CD4-positive, CD25-positive, alpha-beta regulatory T cell (primary cell): ENCODE data around the gene CD34. TPM values are rescaled to one million over a fixed set of nuclear protein-coding genes. Genes with fewer than 3 reads are reported as not detected.

Source experiments
- ATAC-seq, 2 donors: fragments of 150-1000 bp; cut with Tn5 transposase; one replicate each; pipeline ENCODE4 v1.10.0; 2021; ENCODE audit warnings: low read depth in 2 of 2, moderate number of reproducible peaks in 2 of 2, moderate library complexity in 1 of 2
- DNase-seq, 3 donors: peaks; one replicate each; pipeline versions ENCODE4 v3.0.0 to v3.0.0-alpha.2; 2012 to 2022; ENCODE audit warnings: mixed read lengths in 1 of 3
- H3K27ac ChIP-seq: one replicate; pipeline ENCODE4 v1.7.0; 2013; ENCODE audit warnings: mild to moderate bottlenecking, low read length; ENCODE audit not compliant: insufficient read depth, poor library complexity, severe bottlenecking
- H3K27me3 ChIP-seq: one replicate; pipeline ENCODE4 v1.7.0; 2013; ENCODE audit warnings: low read length; ENCODE audit not compliant: control insufficient read depth, insufficient read depth
- H3K36me3 ChIP-seq: one replicate; pipeline ENCODE4 v1.7.0; 2013; ENCODE audit warnings: mild to moderate bottlenecking, low read length, moderate library complexity; ENCODE audit not compliant: control insufficient read depth, insufficient read depth
- H3K4me1 ChIP-seq: 2 replicates; pipeline ENCODE4 v1.7.0; 2013; ENCODE audit warnings: mild to moderate bottlenecking, low read length; ENCODE audit not compliant: insufficient read depth, control insufficient read depth, poor library complexity, severe bottlenecking
- H3K4me3 ChIP-seq: one replicate; pipeline ENCODE4 v1.7.0; 2013; ENCODE audit warnings: low read depth, mild to moderate bottlenecking, low read length, moderate library complexity
- H3K9me3 ChIP-seq, 2 experiments: 1 replicate in 1 of 2; 2 replicates in 1 of 2; pipeline ENCODE4 v1.7.0; 2013; ENCODE audit warnings: low read length in 2 of 2, mild to moderate bottlenecking in 1 of 2, moderate library complexity in 1 of 2; ENCODE audit not compliant: control insufficient read depth in 2 of 2
- H3K27ac Mint-ChIP-seq, 3 donors: one replicate each; pipeline ENCODE4 v1.8.0; 2020 to 2022; ENCODE audit warnings: mild to moderate bottlenecking in 3 of 3, mixed read lengths in 3 of 3, moderate library complexity in 2 of 3
- H3K27me3 Mint-ChIP-seq: one replicate; pipeline ENCODE4 v1.8.0; 2022; ENCODE audit warnings: mild to moderate bottlenecking, mixed read lengths
- H3K36me3 Mint-ChIP-seq: one replicate; pipeline ENCODE4 v1.8.0; 2020; ENCODE audit warnings: mixed read lengths
- H3K4me1 Mint-ChIP-seq, 4 donors: one replicate each; pipeline ENCODE4 v1.8.0; 2020 to 2022; ENCODE audit warnings: mixed read lengths in 4 of 4, mild to moderate bottlenecking in 1 of 4
- H3K4me3 Mint-ChIP-seq, 4 donors: one replicate each; pipeline ENCODE4 v1.8.0; 2020 to 2022; ENCODE audit warnings: mild to moderate bottlenecking in 4 of 4, mixed read lengths in 4 of 4, moderate library complexity in 3 of 4
- H3K9me3 Mint-ChIP-seq, 7 donors: one replicate each; pipeline ENCODE4 v1.8.0; 2020 to 2022; ENCODE audit warnings: mixed read lengths in 7 of 7, mild to moderate bottlenecking in 3 of 7, moderate library complexity in 2 of 7
- polyA plus RNA-seq, 4 donors: library from polyadenylated mRNA; unstranded; fragments of 300-500 nt; fragmentation: Illumina TruSeq; gene quantifications; one replicate each; pipeline ENCODE4 v1.2.3, GENCODE V29; 2021
- total RNA-seq: library from RNA; stranded (reverse); gene quantifications from one replicate; pipeline ENCODE4 v1.2.3, GENCODE V29; 2022

The CD34 gene
- total and polyA plus RNA-seq, 5 donors from 2014 or later: 0.02 to 1.9 TPM; not detected in 3

DNA sequence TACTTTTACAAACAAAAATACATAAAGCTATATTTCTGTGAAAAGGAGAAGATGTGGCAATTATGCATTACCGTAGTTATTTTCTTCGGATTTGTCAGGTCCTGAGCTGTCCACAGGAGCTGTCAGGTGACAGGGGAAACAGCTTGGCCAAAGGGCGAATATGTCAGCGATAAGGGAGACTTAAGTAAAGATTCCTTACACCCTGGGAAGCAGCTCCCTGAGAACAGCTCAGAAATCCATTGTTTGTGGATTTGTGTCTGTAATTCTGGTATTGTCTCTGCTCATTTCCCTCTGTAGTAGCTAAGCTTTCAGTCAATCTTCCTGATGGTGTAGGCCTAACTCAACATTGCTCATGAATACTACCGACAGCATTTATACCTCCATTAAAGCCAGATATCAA, 7.1 kb upstream of the CD34 start:
- ATAC-seq: no peak
- peaks cover 42% of the 10 kb centered on the region for H3K27me3 Mint-ChIP-seq
- no peaks in the 10 kb centered on the region for H3K9me3 Mint-ChIP-seq

DNA sequence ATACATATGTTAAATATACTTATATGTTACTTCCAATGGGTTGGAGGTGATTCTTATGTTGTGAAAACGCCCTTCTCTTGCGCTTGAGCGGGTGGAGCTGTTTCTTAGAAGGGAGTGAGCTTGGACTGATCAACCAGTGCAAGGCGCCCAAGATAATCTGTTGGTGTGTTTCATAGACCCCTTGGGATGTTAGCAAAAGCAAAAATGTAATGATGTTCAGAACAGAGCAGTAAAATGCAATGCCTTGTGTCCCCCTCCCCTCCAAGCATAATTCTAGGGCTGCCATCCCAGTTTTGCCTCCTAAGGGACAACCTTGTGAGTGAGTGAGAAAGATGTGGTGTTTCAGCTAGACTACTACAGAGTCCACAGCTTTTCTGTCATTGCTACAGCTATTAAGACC, 6.2 kb upstream of the CD34 start:
- Histone ChIP-seq H3K36me3 (no peaks in the 10 kb centered on the region), H3K4me3 (no peak overlapping the region), H3K4me1 (no peaks in the 10 kb centered on the region), H3K9me3 (no peaks in the 10 kb centered on the region), H3K27ac (no peak overlapping the region), H3K27me3 (peaks cover 33% of the 10 kb centered on the region)
- Mint-ChIP-seq H3K36me3 (no peaks in the 10 kb centered on the region), H3K4me1 (peaks cover 0 to 3% (median 0%) of the 10 kb centered on the region in 4 donors), H3K27ac (no peak overlapping the region), H3K9me3 (no peaks in the 10 kb centered on the region), H3K4me3 (no peak overlapping the region), H3K27me3 (peaks cover 47% of the 10 kb centered on the region)
- no peak for DNase-seq
- no peak for ATAC-seq

More for the DNA sequence above, 7.1 kb upstream of the CD34 start:
- Histone ChIP-seq H3K27ac (no peak overlapping the region), H3K36me3 (no peaks in the 10 kb centered on the region), H3K27me3 (peaks cover 33% of the 10 kb centered on the region), H3K9me3 (no peaks in the 10 kb centered on the region), H3K4me1 (no peaks in the 10 kb centered on the region), H3K4me3 (no peak overlapping the region)
- no peaks in the 10 kb centered on the region for H3K36me3 Mint-ChIP-seq
- peaks cover 0 to 3% (median 0%) of the 10 kb centered on the region in 4 donors for H3K4me1 Mint-ChIP-seq
- no peak overlapping the region for H3K4me3 Mint-ChIP-seq
- no peak overlapping the region for H3K27ac Mint-ChIP-seq
- no peak for DNase-seq

DNA sequence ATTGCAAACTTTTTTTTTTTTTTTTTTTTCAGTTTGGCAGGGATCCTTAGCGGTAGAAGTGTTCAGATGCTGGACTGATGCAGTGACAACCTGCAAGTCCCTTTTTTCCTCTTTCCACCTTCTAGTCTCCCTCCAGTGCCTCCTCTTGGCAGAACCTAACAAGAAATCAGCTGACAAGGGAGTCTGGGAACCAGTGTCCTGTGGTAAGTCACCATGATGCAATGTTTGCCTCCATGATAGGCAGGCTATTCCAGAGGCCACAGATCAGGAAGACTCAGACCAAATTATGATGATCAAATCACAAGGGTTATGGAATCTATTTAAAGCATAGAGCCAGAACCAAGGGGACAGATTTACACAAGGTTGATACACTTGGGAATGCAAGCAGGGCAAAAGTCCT, 3.0 kb upstream of the CD34 start:
- no peak for ATAC-seq
- Mint-ChIP-seq H3K27ac (no peak overlapping the region), H3K4me3 (no peak overlapping the region), H3K27me3 (peaks cover 57% of the 10 kb centered on the region), H3K9me3 (peaks cover 0 to 4% (median 0%) of the 10 kb centered on the region in 7 donors), H3K4me1 (peaks cover 0 to 14% (median 5%) of the 10 kb centered on the region in 4 donors), H3K36me3 (no peaks in the 10 kb centered on the region)
- Histone ChIP-seq H3K4me3 (no peak overlapping the region), H3K9me3 (no peaks in the 10 kb centered on the region), H3K36me3 (no peaks in the 10 kb centered on the region), H3K27me3 (peaks cover 32% of the 10 kb centered on the region), H3K4me1 (peaks cover 10% of the 10 kb centered on the region), H3K27ac (no peak overlapping the region)
- no peak for DNase-seq

GRCh38 chr1:207911856-207912760, 1.2 kb upstream of the CD34 start:
- no peak overlapping the region for H3K27ac Mint-ChIP-seq

GRCh38 chr1:207909687-207910086, 1.2 kb downstream of the CD34 start:
- Mint-ChIP-seq H3K36me3 (no peaks in the 10 kb centered on the region), H3K27ac (no peak overlapping the region), H3K4me1 (peaks cover 0 to 14% (median 4%) of the 10 kb centered on the region in 4 donors), H3K9me3 (peaks cover 0 to 4% (median 0%) of the 10 kb centered on the region in 7 donors), H3K27me3 (peaks cover 49% of the 10 kb centered on the region), H3K4me3 (peak overlapping the region in 1 of 4 donors; percentile 51)
- Histone ChIP-seq H3K27ac (no peak overlapping the region), H3K36me3 (no peaks in the 10 kb centered on the region), H3K27me3 (peaks cover 32% of the 10 kb centered on the region), H3K4me1 (peaks cover 10% of the 10 kb centered on the region), H3K4me3 (no peak overlapping the region), H3K9me3 (no peaks in the 10 kb centered on the region)
- no peak for DNase-seq
- no peak for ATAC-seq

More at GRCh38 chr1:207911856-207912760, 1.2 kb upstream of the CD34 start:
- Histone ChIP-seq H3K36me3 (no peaks in the 10 kb centered on the region), H3K27me3 (peaks cover 33% of the 10 kb centered on the region), H3K4me3 (no peak overlapping the region), H3K9me3 (no peaks in the 10 kb centered on the region), H3K4me1 (peaks cover 10% of the 10 kb centered on the region), H3K27ac (no peak overlapping the region)
- Mint-ChIP-seq H3K9me3 (peaks cover 0 to 4% (median 0%) of the 10 kb centered on the region in 7 donors), H3K4me3 (peak overlapping the region in 1 of 4 donors; percentile 39), H3K36me3 (no peaks in the 10 kb centered on the region), H3K4me1 (peaks cover 0 to 14% (median 4%) of the 10 kb centered on the region in 4 donors), H3K27me3 (peaks cover 59% of the 10 kb centered on the region)
- DNase-seq (no peak), ATAC-seq (no peak)

DNA sequence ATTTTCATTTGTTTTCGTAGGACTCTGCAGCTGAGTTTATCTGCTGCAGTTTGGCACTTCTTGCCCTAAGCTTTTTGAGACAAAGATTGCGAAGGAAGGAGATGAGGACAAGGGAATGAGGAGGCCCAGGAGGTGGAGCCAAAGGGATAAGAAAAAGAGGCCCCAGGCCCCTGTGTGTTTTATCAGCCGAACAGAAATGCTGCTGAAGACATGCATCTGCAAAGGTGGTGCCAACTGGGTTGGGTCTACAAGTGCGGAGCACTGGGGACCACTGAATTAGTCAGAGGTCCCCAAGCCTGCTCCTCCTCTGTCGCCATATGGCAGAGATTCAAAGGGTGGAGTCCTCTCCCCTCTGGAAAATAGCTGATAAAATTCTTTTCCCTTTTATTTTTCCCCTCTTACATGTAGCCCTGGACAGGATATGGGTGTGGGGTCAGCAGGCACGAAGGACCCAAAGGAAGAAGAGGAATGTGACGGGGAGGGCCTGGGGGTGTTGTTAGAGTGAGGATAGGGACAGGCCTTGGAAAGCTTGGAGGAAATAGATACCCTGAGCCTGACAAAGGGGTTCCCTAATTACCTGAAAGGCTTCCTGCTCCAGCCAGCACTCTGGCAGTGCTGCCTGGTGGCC, 2.7 kb downstream of the CD34 start:
- H3K9me3 ChIP-seq: no peaks in the 10 kb centered on the region
- peaks cover 0 to 14% (median 4%) of the 10 kb centered on the region in 4 donors for H3K4me1 Mint-ChIP-seq

GRCh38 chr1:207904391-207904790, 6.5 kb downstream of the CD34 start:
- no peaks in the 10 kb centered on the region for H3K36me3 Mint-ChIP-seq
- H3K4me3 Mint-ChIP-seq: no peak overlapping the region
- H3K27ac Mint-ChIP-seq: no peak overlapping the region
- no peak overlapping the region for H3K27ac ChIP-seq
- ATAC-seq: no peak
- H3K27me3 Mint-ChIP-seq: peaks cover 11% of the 10 kb centered on the region
- no peaks in the 10 kb centered on the region for H3K4me1 Mint-ChIP-seq
- peaks cover 4% of the 10 kb centered on the region for H3K27me3 ChIP-seq
- no peaks in the 10 kb centered on the region for H3K36me3 ChIP-seq
- H3K4me1 ChIP-seq: no peaks in the 10 kb centered on the region
- no peaks in the 10 kb centered on the region for H3K9me3 Mint-ChIP-seq
- H3K4me3 ChIP-seq: no peak overlapping the region
- DNase-seq: no peak
- H3K9me3 ChIP-seq: no peaks in the 10 kb centered on the region

More for the DNA sequence above, 2.7 kb downstream of the CD34 start:
- no peaks in the 10 kb centered on the region for H3K36me3 Mint-ChIP-seq
- Histone ChIP-seq H3K4me1 (peaks cover 10% of the 10 kb centered on the region), H3K36me3 (no peaks in the 10 kb centered on the region), H3K27ac (no peak overlapping the region), H3K4me3 (no peak overlapping the region), H3K27me3 (peaks cover 21% of the 10 kb centered on the region)
- H3K9me3 Mint-ChIP-seq: peaks cover 0 to 4% (median 0%) of the 10 kb centered on the region in 7 donors
- DNase-seq (no peak), ATAC-seq (no peak)
- H3K27ac Mint-ChIP-seq: no peak overlapping the region
- peaks cover 45% of the 10 kb centered on the region for H3K27me3 Mint-ChIP-seq
- H3K4me3 Mint-ChIP-seq: no peak overlapping the region
